ENCODE data around the gene FASLG. TPM values are rescaled to one million over a fixed set of nuclear protein-coding genes. Genes with fewer than 3 reads are reported as not detected.

The FASLG gene
- polyA plus RNA-seq, 1 experiment, result not detected

DNA sequence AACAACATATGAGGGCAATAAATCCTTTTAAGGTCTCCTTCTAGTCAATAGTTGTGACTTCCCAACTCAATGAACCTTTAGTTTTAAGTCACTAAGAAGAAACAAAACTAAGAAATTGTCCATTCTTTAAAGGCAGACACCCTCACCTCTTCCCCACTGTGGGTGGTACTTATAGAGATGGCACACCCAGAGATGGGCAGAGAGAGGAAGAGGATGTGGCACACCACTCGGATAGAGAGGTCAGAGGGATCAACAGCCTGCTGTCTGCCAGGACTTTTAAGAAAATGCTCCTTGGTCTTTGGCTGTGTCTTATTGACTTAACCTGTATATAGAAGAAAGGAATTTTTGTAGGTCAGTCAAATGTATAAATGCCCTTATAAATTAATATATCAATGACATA is 45.1 kb downstream of the FASLG start:
- H3K27ac ChIP-seq (ENCODE audit: low read depth, low read length), result no peak overlapping the region
- ChIA-PET CTCF (interaction anchor here (1.2 kb wide), 1 partner anchor 16 kb away, joined by 5 read pairs; no protein-coding TSS in a partner anchor), POLR2A (no interaction called here)

DNA sequence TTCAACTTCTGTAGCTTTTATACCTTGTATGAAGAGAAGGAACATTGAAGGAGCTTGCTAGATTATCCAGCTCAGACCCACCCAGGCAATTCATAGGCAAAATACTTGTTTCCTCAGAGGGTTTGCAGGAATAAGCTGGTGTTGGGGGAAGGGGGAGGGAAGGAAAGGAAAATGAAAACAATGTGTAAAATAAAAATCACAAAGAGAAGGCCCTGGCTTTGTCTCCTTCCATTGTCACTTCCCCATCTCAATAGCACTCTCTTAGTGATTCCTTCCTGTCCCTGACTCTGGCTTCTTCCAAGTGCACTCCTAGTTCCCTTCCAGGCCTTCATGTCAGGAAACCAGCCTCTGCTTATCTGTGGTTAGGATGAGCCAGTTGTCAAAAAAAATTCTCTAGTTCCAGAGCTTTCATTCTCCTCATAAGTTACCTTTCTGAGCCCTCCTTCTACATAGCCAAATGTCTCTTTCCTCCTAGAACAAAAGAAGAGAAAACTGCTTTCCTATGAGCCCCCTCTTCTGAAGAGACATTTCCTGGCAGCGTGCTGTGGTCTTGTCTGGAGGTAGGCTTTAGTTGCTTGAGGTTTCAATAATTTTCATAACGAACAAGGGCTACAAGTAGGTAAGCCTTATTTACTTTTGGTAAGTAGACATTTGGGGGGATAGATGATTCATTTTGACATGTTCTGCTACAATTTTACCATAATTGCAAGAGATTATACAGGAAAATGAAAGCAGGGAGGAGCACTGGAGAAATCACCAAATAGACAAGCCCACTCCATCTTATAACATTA is 45.7 kb downstream of the FASLG start:
- TF ChIP-seq, protein P1, sequence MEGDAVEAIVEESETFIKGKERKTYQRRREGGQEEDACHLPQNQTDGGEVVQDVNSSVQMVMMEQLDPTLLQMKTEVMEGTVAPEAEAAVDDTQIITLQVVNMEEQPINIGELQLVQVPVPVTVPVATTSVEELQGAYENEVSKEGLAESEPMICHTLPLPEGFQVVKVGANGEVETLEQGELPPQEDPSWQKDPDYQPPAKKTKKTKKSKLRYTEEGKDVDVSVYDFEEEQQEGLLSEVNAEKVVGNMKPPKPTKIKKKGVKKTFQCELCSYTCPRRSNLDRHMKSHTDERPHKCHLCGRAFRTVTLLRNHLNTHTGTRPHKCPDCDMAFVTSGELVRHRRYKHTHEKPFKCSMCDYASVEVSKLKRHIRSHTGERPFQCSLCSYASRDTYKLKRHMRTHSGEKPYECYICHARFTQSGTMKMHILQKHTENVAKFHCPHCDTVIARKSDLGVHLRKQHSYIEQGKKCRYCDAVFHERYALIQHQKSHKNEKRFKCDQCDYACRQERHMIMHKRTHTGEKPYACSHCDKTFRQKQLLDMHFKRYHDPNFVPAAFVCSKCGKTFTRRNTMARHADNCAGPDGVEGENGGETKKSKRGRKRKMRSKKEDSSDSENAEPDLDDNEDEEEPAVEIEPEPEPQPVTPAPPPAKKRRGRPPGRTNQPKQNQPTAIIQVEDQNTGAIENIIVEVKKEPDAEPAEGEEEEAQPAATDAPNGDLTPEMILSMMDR (IDR thresholded peaks at IDR 0.05; ENCODE audit: low read depth, low read length), result no peak
- no peak overlapping the region for H3K27ac ChIP-seq (ENCODE audit: low read depth, low read length)
- POLR2A ChIA-PET, result no interaction called here
- no peak overlapping the region for H3K4me3 ChIP-seq (ENCODE audit: low read depth, low read length)
- H3K27me3 ChIP-seq (ENCODE audit: control insufficient read depth, insufficient read depth, low read length), result no peaks in the 10 kb centered on the region
- no peak for DNase-seq (ENCODE audit: low read depth, low spot score)
- no peaks in the 10 kb centered on the region for H3K9me3 ChIP-seq (ENCODE audit: control insufficient read depth, insufficient read depth, low read length)
- CTCF ChIA-PET, result interaction anchor here (1.2 kb wide), 1 partner anchor 15 kb away, joined by 5 read pairs; no protein-coding TSS in a partner anchor

More for the DNA sequence above, 45.1 kb downstream of the FASLG start:
- Histone ChIP-seq H3K4me3 (ENCODE audit: low read depth, low read length) (no peak overlapping the region), H3K9me3 (ENCODE audit: control insufficient read depth, insufficient read depth, low read length) (no peaks in the 10 kb centered on the region), H3K27me3 (ENCODE audit: control insufficient read depth, insufficient read depth, low read length) (no peaks in the 10 kb centered on the region)
- TF ChIP-seq, protein P1 (IDR thresholded peaks at IDR 0.05; ENCODE audit: low read depth, low read length), result no peak
- DNase-seq (ENCODE audit: low read depth, low spot score), result no peak

DNA sequence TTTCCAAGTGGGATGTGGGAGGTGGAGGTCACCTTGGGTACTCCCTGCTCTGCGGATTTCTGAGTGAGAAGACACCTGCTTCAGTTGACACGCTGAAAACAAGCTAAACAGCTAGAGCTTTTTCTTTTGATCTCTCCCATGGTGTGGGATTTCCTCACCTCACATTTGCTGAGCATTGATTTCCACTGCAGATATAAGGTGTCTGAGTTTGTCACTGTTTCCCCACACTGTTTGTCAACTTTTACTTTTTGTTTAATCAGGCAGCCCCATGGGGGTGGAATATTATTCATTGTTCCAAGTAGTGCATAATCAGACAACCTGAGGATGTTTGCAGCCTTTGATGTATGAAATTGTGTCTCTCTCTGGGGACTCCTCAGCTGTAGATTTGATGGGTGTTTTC is 49.5 kb downstream of the FASLG start:
- no peak for DNase-seq (ENCODE audit: low read depth, low spot score)
- Histone ChIP-seq H3K27ac (ENCODE audit: low read depth, low read length) (no peak overlapping the region), H3K9me3 (ENCODE audit: control insufficient read depth, insufficient read depth, low read length) (no peaks in the 10 kb centered on the region), H3K4me3 (ENCODE audit: low read depth, low read length) (no peak overlapping the region), H3K27me3 (ENCODE audit: control insufficient read depth, insufficient read depth, low read length) (no peaks in the 10 kb centered on the region)
- POLR2A ChIA-PET, result no interaction called here
- CTCF ChIA-PET, result interaction anchor here (0.5 to 1.3 kb wide), 3 partner anchors 9 to 257 kb away, joined by 3 to 6 read pairs (median 3); no protein-coding TSS in a partner anchor
- TF ChIP-seq, protein P1 (IDR thresholded peaks at IDR 0.05; ENCODE audit: low read depth, low read length), result no peak

DNA sequence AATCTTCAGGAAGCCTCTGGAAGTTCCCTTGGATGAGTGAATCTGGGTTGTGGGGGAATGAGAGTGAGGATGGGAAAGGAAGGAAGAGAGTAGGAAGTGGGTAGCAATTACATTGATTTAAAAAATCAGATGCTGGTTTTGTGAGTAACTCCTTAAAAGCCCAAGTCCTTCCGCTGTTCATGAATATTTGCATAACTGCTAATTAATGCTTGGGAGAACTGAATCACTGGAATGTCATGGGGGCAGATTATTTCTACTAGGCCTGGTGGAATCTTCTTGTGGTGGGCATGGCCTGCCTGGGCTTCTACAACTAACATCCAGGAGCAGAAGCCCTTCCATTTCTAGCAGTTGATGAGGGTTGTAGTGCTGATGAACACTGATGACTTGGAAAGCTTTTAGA is 52.7 kb downstream of the FASLG start:
- CTCF ChIA-PET, result no interaction called here
- Histone ChIP-seq H3K9me3 (ENCODE audit: control insufficient read depth, insufficient read depth, low read length) (no peaks in the 10 kb centered on the region), H3K27me3 (ENCODE audit: control insufficient read depth, insufficient read depth, low read length) (no peaks in the 10 kb centered on the region), H3K27ac (ENCODE audit: low read depth, low read length) (no peak overlapping the region), H3K4me3 (ENCODE audit: low read depth, low read length) (no peak overlapping the region)
- DNase-seq (ENCODE audit: low read depth, low spot score), result no peak
- POLR2A ChIA-PET, result no interaction called here
- TF ChIP-seq, protein P1 (IDR thresholded peaks at IDR 0.05; ENCODE audit: low read depth, low read length), result no peak

DNA sequence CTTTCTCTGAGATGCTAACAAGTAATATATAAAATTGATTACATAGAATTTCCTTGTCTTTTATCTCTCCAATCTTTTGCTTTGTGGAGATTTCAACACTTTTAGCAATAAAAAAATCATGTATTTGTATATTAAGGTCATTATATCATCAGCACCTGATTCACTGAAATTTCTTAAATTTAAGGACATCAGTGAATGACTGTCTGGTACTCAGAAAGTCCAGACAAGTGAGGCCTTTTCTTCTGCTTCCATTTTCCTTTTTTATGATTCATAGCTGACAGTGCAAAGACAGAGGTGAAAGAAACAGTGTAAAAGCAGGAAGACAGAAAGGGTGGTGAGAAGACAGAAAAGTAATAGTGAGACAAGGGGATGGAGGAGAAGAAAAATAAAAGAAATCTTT is 54.6 kb downstream of the FASLG start:
- Histone ChIP-seq H3K27ac (ENCODE audit: low read depth, low read length) (no peak overlapping the region), H3K4me3 (ENCODE audit: low read depth, low read length) (no peak overlapping the region), H3K9me3 (ENCODE audit: control insufficient read depth, insufficient read depth, low read length) (no peaks in the 10 kb centered on the region), H3K27me3 (ENCODE audit: control insufficient read depth, insufficient read depth, low read length) (no peaks in the 10 kb centered on the region)
- TF ChIP-seq, protein P1 (IDR thresholded peaks at IDR 0.05; ENCODE audit: low read depth, low read length), result no peak
- DNase-seq (ENCODE audit: low read depth, low spot score), result no peak
- POLR2A ChIA-PET, result interaction anchor here (0.6 kb wide), 1 partner anchor 1577 kb away, joined by 3 read pairs; no protein-coding TSS in a partner anchor
- CTCF ChIA-PET, result no interaction called here
